Measurements from ENCODE around the gene RIPPLY1. TPM values are rescaled to one million over a fixed set of nuclear protein-coding genes. Genes with fewer than 3 reads are reported as not detected.

Gene RIPPLY1
- total RNA-seq, 1 experiment from 2014 or later = not detected

GRCh38 chrX:106897259-106897658 is 5.9 kb downstream of the RIPPLY1 start:
- intact Hi-C loops (cut with micrococcal nuclease; ENCODE audit: unreplicated experiment) = loop anchor here (10.0 kb wide), 1 partner anchor 178 kb away; no protein-coding TSS in a partner anchor
- Mint-ChIP-seq H3K27me3 (ENCODE audit: insufficient read depth, unreplicated experiment) (no peaks in the 10 kb centered on the region), H3K9me3 (ENCODE audit: unreplicated experiment) (no peaks in the 10 kb centered on the region), H3K27ac (ENCODE audit: unreplicated experiment) (no peak overlapping the region), H3K4me1 (ENCODE audit: low read depth, unreplicated experiment) (peaks cover 14% of the 10 kb centered on the region), H3K4me3 (ENCODE audit: unreplicated experiment) (no peak overlapping the region), H3K36me3 (ENCODE audit: insufficient read depth, unreplicated experiment) (no peaks in the 10 kb centered on the region)
- H3K4me3 ChIP-seq (ENCODE audit: low read depth, low read length) = no peak overlapping the region
- TF ChIP-seq CTCF (IDR thresholded peaks at IDR 0.05; ENCODE audit: insufficient read depth in 1 of 2, low read depth in 1 of 2, low read length in 1 of 2, severe bottlenecking in 1 of 2, unreplicated experiment in 1 of 2) = no peak
- H3K36me3 ChIP-seq (ENCODE audit: control insufficient read depth, insufficient read depth, low read length) = no peaks in the 10 kb centered on the region
- no peaks in the 10 kb centered on the region for H3K27me3 ChIP-seq (replicated peaks; ENCODE audit: control insufficient read depth, insufficient read depth, low read length)
- H3K9me3 ChIP-seq = no peaks in the 10 kb centered on the region
- peaks cover 34% of the 10 kb centered on the region for H3K4me1 ChIP-seq
- BruUV-seq (replicated peaks) = no TSS peak
- POLR2A ChIA-PET = no interaction called here
- DNase-seq = no peak
- CTCF ChIA-PET = interaction anchor here (0.6 to 2.7 kb wide), 2 partner anchors 12 to 63 kb away, joined by 3 to 46 read pairs; no protein-coding TSS in a partner anchor

- no peaks in the 10 kb centered on the region for H3K36me3 Mint-ChIP-seq (ENCODE audit: insufficient read depth, unreplicated experiment)
- no TSS peak for BruUV-seq (replicated peaks)
- CTCF ChIA-PET = interaction anchor here (0.6 to 3.1 kb wide), 7 partner anchors 8 to 886 kb away, joined by 3 to 58 read pairs (median 7); partner anchors contain the start of gene RIPPLY1
- intact Hi-C loops (cut with micrococcal nuclease; ENCODE audit: unreplicated experiment) = loop anchor here (1.0 to 10.0 kb wide), 3 partner anchors 60 to 180 kb away; no protein-coding TSS in a partner anchor
- H3K4me1 Mint-ChIP-seq (ENCODE audit: low read depth, unreplicated experiment) = peaks cover 14% of the 10 kb centered on the region
- Histone ChIP-seq H3K27me3 (replicated peaks; ENCODE audit: control insufficient read depth, insufficient read depth, low read length) (no peaks in the 10 kb centered on the region), H3K9me3 (no peaks in the 10 kb centered on the region), H3K4me3 (ENCODE audit: low read depth, low read length) (no peak overlapping the region), H3K4me1 (peaks cover 23% of the 10 kb centered on the region), H3K36me3 (ENCODE audit: control insufficient read depth, insufficient read depth, low read length) (no peaks in the 10 kb centered on the region)
- no peak for DNase-seq
- H3K9me3 Mint-ChIP-seq (ENCODE audit: unreplicated experiment) = no peaks in the 10 kb centered on the region
- POLR2A ChIA-PET = no interaction called here
- H3K4me3 Mint-ChIP-seq (ENCODE audit: unreplicated experiment) = no peak overlapping the region
- H3K27ac Mint-ChIP-seq (ENCODE audit: unreplicated experiment) = peak overlapping the region; percentile 29
- no peak for TF ChIP-seq CTCF (IDR thresholded peaks at IDR 0.05; ENCODE audit: insufficient read depth in 1 of 2, low read depth in 1 of 2, low read length in 1 of 2, severe bottlenecking in 1 of 2, unreplicated experiment in 1 of 2)
- H3K27me3 Mint-ChIP-seq (ENCODE audit: insufficient read depth, unreplicated experiment) = no peaks in the 10 kb centered on the region
Observed at GRCh38 chrX:106894978-106895452, 8.1 kb downstream of the RIPPLY1 start.

GRCh38 chrX:106894392-106894909 is 8.7 kb downstream of the RIPPLY1 start:
- peaks cover 23% of the 10 kb centered on the region for H3K4me1 ChIP-seq
- no peaks in the 10 kb centered on the region for H3K36me3 Mint-ChIP-seq (ENCODE audit: insufficient read depth, unreplicated experiment)
- no peaks in the 10 kb centered on the region for H3K27me3 ChIP-seq (replicated peaks; ENCODE audit: control insufficient read depth, insufficient read depth, low read length)
- TF ChIP-seq CTCF (IDR thresholded peaks at IDR 0.05; ENCODE audit: insufficient read depth in 1 of 2, low read depth in 1 of 2, low read length in 1 of 2, severe bottlenecking in 1 of 2, unreplicated experiment in 1 of 2) = peak; percentile 78 to 80
- no peaks in the 10 kb centered on the region for H3K9me3 Mint-ChIP-seq (ENCODE audit: unreplicated experiment)
- intact Hi-C loops (cut with micrococcal nuclease; ENCODE audit: unreplicated experiment) = loop anchor here (1.0 to 10.0 kb wide), 3 partner anchors 61 to 180 kb away; no protein-coding TSS in a partner anchor
- DNase-seq = peak; percentile 72 to 73
- no peaks in the 10 kb centered on the region for H3K36me3 ChIP-seq (ENCODE audit: control insufficient read depth, insufficient read depth, low read length)
- no peak overlapping the region for H3K27ac Mint-ChIP-seq (ENCODE audit: unreplicated experiment)
- H3K4me3 Mint-ChIP-seq (ENCODE audit: unreplicated experiment) = no peak overlapping the region
- ChIA-PET CTCF (interaction anchor here (0.6 to 3.1 kb wide), 7 partner anchors 9 to 887 kb away, joined by 3 to 58 read pairs (median 7); partner anchors contain the start of gene RIPPLY1), POLR2A (no interaction called here)
- BruUV-seq (replicated peaks) = no TSS peak
- H3K4me1 Mint-ChIP-seq (ENCODE audit: low read depth, unreplicated experiment) = peaks cover 13% of the 10 kb centered on the region
- no peaks in the 10 kb centered on the region for H3K27me3 Mint-ChIP-seq (ENCODE audit: insufficient read depth, unreplicated experiment)
- no peak overlapping the region for H3K4me3 ChIP-seq (ENCODE audit: low read depth, low read length)
- H3K9me3 ChIP-seq = no peaks in the 10 kb centered on the region
